ENCODE results near the gene ANKH.

Gene ANKH

GRCh38 chr5:14660833-14661232 lies 210.7 kb downstream of the ANKH start:
- H3K9ac ChIP-seq (ENCODE audit: low read depth, low read length), result no peak overlapping the region
- no peaks in the 10 kb centered on the region for H3K36me3 ChIP-seq (ENCODE audit: insufficient read depth, low read depth, low read length)
- H3K27me3 ChIP-seq (ENCODE audit: insufficient read depth, low read length), result peaks cover 24% of the 10 kb centered on the region
- H3K4me3 ChIP-seq (ENCODE audit: low read length), result no peak overlapping the region
- H3K9me3 ChIP-seq (ENCODE audit: insufficient read depth, low read depth, low read length), result no peaks in the 10 kb centered on the region
- no peak overlapping the region for H3K27ac ChIP-seq (ENCODE audit: low read length)
- peaks cover 6% of the 10 kb centered on the region; the same call in 1 of the 2 replicates for H3K4me1 ChIP-seq (ENCODE audit: insufficient read depth, low read length)

DNA sequence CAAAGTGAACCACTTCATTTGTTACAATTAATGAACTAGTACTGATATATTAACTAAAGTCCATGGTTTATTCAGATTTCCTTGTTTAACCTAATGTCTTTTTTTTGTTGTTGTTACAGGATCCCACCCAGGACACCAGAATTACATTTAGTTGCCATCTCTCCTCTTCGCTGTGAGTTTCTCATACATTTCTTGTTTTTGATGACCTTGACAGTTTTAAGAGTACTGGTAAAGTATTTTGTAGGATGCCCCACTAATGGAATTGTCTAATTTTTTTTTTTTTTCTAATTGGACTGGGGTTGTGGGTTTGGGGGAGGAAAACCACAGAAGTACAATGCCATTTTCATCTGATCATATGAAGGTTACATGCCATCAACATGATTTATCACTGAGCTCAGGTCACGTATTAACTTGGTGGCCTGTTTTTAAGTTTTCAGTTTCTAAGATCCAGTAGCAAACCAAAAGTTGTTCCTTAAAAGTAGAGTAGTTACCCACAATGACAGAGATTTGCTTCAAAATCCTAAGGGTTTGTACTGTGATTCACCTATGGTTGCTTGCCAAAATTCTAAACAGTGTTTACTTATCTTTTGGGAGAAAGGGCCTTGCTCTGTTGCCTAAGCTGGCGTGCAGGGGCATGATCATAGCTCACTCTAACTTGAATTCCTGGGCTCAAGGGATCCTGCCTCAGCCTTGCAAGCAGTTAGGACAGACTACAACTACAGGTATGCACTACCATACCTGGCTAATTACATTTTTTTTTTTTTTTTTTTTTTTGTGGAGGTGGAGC lies 211.6 kb downstream of the ANKH start:
- Histone ChIP-seq H3K36me3 (ENCODE audit: insufficient read depth, low read depth, low read length) (no peaks in the 10 kb centered on the region), H3K9me3 (ENCODE audit: insufficient read depth, low read depth, low read length) (no peaks in the 10 kb centered on the region), H3K4me1 (ENCODE audit: insufficient read depth, low read length) (no peaks in the 10 kb centered on the region), H3K27me3 (ENCODE audit: insufficient read depth, low read length) (peaks cover 16% of the 10 kb centered on the region), H3K4me3 (ENCODE audit: low read length) (no peak overlapping the region), H3K27ac (ENCODE audit: low read length) (no peak overlapping the region), H3K9ac (ENCODE audit: low read depth, low read length) (no peak overlapping the region)

GRCh38 chr5:14656898-14657297 lies 214.7 kb downstream of the ANKH start:
- no peaks in the 10 kb centered on the region for H3K9me3 ChIP-seq (ENCODE audit: insufficient read depth, low read depth, low read length)
- H3K27ac ChIP-seq (ENCODE audit: low read length), result no peak overlapping the region
- no peaks in the 10 kb centered on the region for H3K36me3 ChIP-seq (ENCODE audit: insufficient read depth, low read depth, low read length)
- H3K4me3 ChIP-seq (ENCODE audit: low read length), result no peak overlapping the region
- H3K27me3 ChIP-seq (ENCODE audit: insufficient read depth, low read length), result no peaks in the 10 kb centered on the region
- no peak overlapping the region for H3K9ac ChIP-seq (ENCODE audit: low read depth, low read length)
- no peaks in the 10 kb centered on the region for H3K4me1 ChIP-seq (ENCODE audit: insufficient read depth, low read length)

- no peaks in the 10 kb centered on the region for H3K4me1 ChIP-seq (ENCODE audit: insufficient read depth, low read length)
- no peak overlapping the region for H3K4me3 ChIP-seq (ENCODE audit: low read length)
- no peak overlapping the region for H3K27ac ChIP-seq (ENCODE audit: low read length)
- H3K27me3 ChIP-seq (ENCODE audit: insufficient read depth, low read length), result no peaks in the 10 kb centered on the region
- no peaks in the 10 kb centered on the region for H3K36me3 ChIP-seq (ENCODE audit: insufficient read depth, low read depth, low read length)
- no peaks in the 10 kb centered on the region for H3K9me3 ChIP-seq (ENCODE audit: insufficient read depth, low read depth, low read length)
- H3K9ac ChIP-seq (ENCODE audit: low read depth, low read length), result no peak overlapping the region
Observed at GRCh38 chr5:14655146-14655741, 216.3 kb downstream of the ANKH start.
